B cell (primary cell): ENCODE data around the gene TSHZ1.

Experiments used
- CTCF ChIP-seq: fragments of 200-600 bp; IDR thresholded peaks from one replicate; pipeline ENCODE4 v1.8.0; 2022; ENCODE audit warnings: antibody characterized with exemption, mild to moderate bottlenecking
- EZH2 ChIP-seq: IDR thresholded peaks from 2 replicates; pipeline ENCODE4 v1.6.1; 2012; ENCODE audit warnings: borderline replicate concordance, low read depth, mild to moderate bottlenecking, moderate library complexity, low read length; ENCODE audit not compliant: insufficient read depth, poor library complexity, severe bottlenecking

DNA sequence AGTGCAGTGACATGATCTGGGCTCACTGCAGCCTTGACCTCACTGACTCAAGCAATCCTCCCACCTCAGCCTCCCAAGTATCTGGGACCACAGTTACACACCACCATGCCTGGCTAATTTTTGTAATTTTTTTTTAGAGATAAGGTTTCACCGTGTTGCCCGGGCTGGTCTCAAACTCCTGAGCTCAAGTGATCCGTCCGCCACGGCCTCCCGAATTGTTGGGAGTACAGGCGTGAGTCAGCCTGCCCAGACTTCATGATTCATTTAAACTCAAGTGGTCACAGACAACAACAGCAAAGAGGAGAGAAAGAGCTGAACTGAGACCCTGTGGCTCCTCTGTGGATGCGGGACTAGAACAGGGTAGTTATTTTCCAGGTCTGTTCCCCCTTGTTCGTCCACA lies 83.0 kb downstream of the TSHZ1 start:
- TF ChIP-seq CTCF (no peak), EZH2 (no peak)
